SIG-M5 treated with dmso at 0.1 percent for 504 hours (cell line): Measurements from ENCODE around the gene LONP1.
"Not testable (repeated sequence)": the region's sequence is repeated elsewhere in the genome, so short reads cannot be mapped to it uniquely, and the experiment has no call there.

Experiments
- DNase-seq: peaks from one replicate; lab custom pipeline; 2025; ENCODE audit not compliant: unreplicated experiment; lab: John Stamatoyannopoulos, UW

LONP1 gene

GRCh38 chr19:5719961-5720790 lies at the start of gene LONP1, which contains the start of gene CATSPERD:
Gene LONP1, minus strand, starts transcription at chr19:5720146. Its CDS starts 14 bp downstream, at chr19:5720132.
Gene CATSPERD, plus strand, starts transcription at chr19:5720637. Its CDS starts 101 bp downstream, at chr19:5720738.
- peak; percentile 96 for DNase-seq

- DNase-seq = no peak
These were observed 48.0 kb upstream of the LONP1 start for GRCh38 chr19:5767949-5768348.

- no peak for DNase-seq
These were observed 45.3 kb upstream of the LONP1 start for GRCh38 chr19:5765220-5765619.

- DNase-seq = no peak
These were observed 42.8 kb upstream of the LONP1 start for GRCh38 chr19:5762608-5763217.

GRCh38 chr19:5753743-5754142 lies 33.8 kb upstream of the LONP1 start:
- no peak for DNase-seq

- DNase-seq = no peak
These were observed 31.8 kb upstream of the LONP1 start for GRCh38 chr19:5751709-5752108.

GRCh38 chr19:5749505-5749904 lies 29.6 kb upstream of the LONP1 start:
- DNase-seq = no peak

GRCh38 chr19:5748920-5749319 lies 29.0 kb upstream of the LONP1 start:
- DNase-seq = not testable (repeated sequence)

- DNase-seq = not testable (repeated sequence)
These were observed 25.1 kb upstream of the LONP1 start for GRCh38 chr19:5744999-5745398.

- DNase-seq = no peak
These were observed 23.7 kb upstream of the LONP1 start for GRCh38 chr19:5743630-5744029.

- DNase-seq = no peak
These were observed 22.1 kb upstream of the LONP1 start for GRCh38 chr19:5742051-5742450.

- DNase-seq = peak; percentile 15
These were observed 18.5 kb upstream of the LONP1 start for GRCh38 chr19:5738423-5738822.

- not testable (repeated sequence) for DNase-seq
These were observed 13.2 kb upstream of the LONP1 start for GRCh38 chr19:5733172-5733571.

GRCh38 chr19:5727453-5728050 lies 7.6 kb upstream of the LONP1 start:
- DNase-seq = no peak

- DNase-seq = peak; percentile 31
These were observed 529 bp downstream of the LONP1 start for GRCh38 chr19:5719274-5719960.

GRCh38 chr19:5718579-5719273 lies 1.2 kb downstream of the LONP1 start:
- DNase-seq = peak; percentile 91

GRCh38 chr19:5718037-5718578 lies 1.8 kb downstream of the LONP1 start:
- DNase-seq = no peak

- no peak for DNase-seq
These were observed 2.6 kb downstream of the LONP1 start for GRCh38 chr19:5717215-5717935.

- DNase-seq = no peak
These were observed 5.1 kb downstream of the LONP1 start for GRCh38 chr19:5714816-5715215.

GRCh38 chr19:5713228-5713627 lies 6.7 kb downstream of the LONP1 start:
- DNase-seq = no peak
